GM19328 (cell line): ENCODE data around the gene OR4E2.
"Not testable (repeated sequence)": the region's sequence is repeated elsewhere in the genome, so short reads cannot be mapped to it uniquely, and the experiment has no call there.

Source experiments
- ATAC-seq: cut with Tn5 transposase; IDR thresholded peaks from one replicate; pipeline ENCODE4 v1.9.1; 2021; ENCODE audit warnings: mild to moderate bottlenecking, moderate library complexity; ENCODE audit not compliant: unreplicated experiment

The OR4E2 gene, protein sequence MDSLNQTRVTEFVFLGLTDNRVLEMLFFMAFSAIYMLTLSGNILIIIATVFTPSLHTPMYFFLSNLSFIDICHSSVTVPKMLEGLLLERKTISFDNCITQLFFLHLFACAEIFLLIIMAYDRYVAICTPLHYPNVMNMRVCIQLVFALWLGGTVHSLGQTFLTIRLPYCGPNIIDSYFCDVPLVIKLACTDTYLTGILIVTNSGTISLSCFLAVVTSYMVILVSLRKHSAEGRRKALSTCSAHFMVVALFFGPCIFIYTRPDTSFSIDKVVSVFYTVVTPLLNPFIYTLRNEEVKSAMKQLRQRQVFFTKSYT

DNA sequence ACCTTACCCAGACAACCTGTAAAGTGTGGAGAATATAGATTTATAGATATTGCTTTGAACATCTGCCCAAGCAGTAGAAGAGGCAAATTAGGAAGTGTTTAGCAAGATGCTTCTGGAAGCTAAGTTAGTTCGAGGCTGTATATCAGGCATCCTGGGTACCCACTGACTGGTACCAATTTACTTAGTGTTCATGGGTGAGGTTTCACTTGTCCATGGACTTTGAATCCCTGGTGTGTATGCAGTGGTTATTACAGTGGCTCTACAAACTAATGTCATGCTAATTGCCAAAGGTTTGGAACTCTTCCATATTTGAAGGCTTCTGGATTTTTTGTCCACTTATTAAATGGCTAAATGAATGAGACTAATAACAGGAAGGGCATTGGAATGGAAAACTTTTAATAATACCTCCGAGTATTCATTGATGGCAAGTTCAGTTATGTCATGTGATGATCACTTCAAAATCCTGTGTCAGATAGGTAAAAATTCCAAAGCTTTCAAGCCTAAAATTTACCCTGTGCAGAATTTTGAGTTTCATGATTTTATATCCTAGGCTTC is at the start of gene OR4E2:
Gene OR4E2 (plus strand): TSS at position 505 of the 555 bp plus-strand sequence. CDS start 11,248 bp downstream, outside the sequence.
- ATAC-seq, result no peak

- no peak for ATAC-seq
Observed at GRCh38 chr14:21612324-21612723, 41.3 kb upstream of the OR4E2 start.

- no peak for ATAC-seq
Observed at GRCh38 chr14:21614240-21614639, 39.4 kb upstream of the OR4E2 start.

DNA sequence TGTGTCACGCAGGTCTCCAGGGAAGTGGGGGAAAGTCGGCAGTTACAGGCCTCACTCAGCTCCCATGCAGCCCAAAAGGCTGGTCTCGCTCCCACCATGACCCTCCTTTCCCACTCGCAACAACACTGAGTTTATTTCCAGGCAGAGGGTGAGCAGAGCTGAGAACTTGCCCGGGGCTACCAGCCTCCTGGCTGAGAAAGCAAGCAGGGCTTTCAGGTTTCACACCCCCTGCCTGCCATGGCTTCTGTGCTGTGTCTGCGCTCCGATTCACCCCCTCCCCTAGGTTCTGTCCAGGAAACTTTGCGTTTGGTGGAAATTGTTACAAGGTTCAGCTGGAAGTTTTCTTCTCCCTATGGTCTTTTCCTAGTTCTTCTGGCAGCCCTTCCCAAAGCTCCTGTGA is 36.0 kb upstream of the OR4E2 start:
- ATAC-seq, result no peak

DNA sequence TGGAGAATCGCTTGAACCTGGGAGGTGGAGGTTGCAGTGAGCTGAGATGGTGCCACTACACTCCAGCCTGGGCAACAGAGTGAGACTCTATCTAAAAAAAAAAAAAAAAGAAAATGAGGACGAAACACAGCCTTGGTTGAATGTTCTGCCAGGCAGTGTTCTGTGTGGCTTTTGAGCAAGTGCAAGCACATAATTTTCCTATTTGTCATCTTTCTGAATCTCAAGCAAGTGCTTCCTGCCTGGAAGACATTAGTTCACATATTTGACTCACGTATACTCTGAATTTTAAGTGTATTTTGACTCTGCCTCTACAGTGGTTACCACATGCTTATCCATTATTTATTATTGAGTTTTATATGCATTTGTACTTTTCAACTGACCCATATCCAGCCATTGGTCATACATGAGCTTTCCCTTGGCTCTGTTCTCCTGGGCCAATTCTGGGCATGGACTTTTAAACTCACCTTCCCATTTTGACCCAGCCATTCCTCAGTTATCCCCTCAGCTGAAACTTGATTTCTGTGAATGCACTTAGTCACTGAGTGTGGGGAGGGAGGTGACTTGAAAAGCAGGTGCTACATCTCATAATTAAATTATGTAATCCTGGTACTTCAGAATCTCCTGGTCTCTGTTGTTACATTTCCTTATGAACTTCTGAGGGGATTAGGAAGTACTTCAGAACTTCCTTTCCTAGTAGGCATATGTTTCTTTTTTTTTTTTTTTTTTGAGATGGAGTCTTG is 27.0 kb upstream of the OR4E2 start:
- ATAC-seq, result no peak

- not testable (repeated sequence) for ATAC-seq
Observed at GRCh38 chr14:21630503-21630902, 23.1 kb upstream of the OR4E2 start.

- no peak for ATAC-seq
Observed at GRCh38 chr14:21631084-21631483, 22.6 kb upstream of the OR4E2 start.

- no peak for ATAC-seq
Observed at GRCh38 chr14:21634840-21635239, 18.8 kb upstream of the OR4E2 start, which contains the start of gene OR10G2. Gene OR10G2 (minus strand): TSS chr14:21634940. CDS start chr14:21634842, 98 bp downstream.

GRCh38 chr14:21642683-21643082 is 11.0 kb upstream of the OR4E2 start:
- ATAC-seq, result no peak

DNA sequence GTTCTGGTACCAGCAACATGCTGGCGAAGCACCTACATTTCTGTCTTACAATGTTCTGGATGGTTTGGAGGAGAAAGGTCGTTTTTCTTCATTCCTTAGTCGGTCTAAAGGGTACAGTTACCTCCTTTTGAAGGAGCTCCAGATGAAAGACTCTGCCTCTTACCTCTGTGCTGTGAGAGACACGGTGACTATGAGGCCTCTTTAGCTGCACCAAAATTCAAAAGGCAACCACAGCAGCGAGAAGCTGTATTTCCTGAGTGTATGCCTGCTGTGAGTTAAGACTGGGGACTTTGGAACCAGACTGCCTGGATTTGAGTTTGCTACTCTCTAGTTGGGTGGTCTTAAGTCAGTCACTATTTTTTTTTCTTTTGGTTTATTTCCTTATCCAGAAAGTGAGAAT is 10.2 kb upstream of the OR4E2 start:
- ATAC-seq, result no peak

GRCh38 chr14:21647380-21647779 is 6.3 kb upstream of the OR4E2 start:
- no peak for ATAC-seq

- no peak for ATAC-seq
Observed at GRCh38 chr14:21652209-21652808, 1.3 kb upstream of the OR4E2 start.

- no peak for ATAC-seq
Observed at GRCh38 chr14:21654215-21654614, 580 bp downstream of the OR4E2 start.

DNA sequence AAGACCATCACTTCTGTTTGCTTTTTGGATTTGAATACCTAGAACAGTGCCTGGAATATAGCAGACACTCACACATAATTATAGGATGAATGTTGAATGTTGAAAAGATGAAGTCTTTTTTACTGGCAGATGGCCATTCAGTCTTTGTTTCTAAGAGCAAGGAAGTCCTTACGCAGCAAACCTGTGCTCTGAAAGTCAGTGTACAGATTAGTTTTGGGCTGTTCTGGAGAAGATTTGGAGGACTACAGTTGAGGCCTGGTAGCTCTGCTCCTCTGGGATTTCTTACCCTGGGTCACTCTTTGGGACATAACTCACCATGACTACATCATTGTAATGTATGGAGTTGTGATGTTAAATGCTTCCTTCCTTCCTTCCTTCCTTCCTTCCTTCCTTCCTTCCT is 3.3 kb downstream of the OR4E2 start:
- ATAC-seq, result no peak

DNA sequence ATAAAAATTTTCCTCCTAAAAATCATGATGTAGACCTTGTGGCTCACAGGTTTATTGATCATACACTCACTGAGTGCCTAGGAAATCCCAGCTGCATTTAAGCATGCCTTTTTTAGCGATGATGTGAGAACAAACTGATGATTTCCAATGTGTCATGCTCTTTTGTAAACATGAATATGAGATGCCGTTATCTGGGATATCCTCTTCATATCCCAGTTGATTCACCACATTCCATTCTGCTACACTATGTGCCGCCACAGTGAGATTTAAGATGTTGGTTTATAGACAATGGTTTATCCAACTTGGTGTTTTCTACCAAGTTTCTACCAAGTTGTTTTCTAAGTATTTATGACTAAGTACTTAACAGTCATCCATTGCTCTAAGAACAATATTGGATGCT is 14.7 kb downstream of the OR4E2 start:
- no peak for ATAC-seq

GRCh38 chr14:21669284-21669683 is 15.6 kb downstream of the OR4E2 start:
- ATAC-seq, result no peak

DNA sequence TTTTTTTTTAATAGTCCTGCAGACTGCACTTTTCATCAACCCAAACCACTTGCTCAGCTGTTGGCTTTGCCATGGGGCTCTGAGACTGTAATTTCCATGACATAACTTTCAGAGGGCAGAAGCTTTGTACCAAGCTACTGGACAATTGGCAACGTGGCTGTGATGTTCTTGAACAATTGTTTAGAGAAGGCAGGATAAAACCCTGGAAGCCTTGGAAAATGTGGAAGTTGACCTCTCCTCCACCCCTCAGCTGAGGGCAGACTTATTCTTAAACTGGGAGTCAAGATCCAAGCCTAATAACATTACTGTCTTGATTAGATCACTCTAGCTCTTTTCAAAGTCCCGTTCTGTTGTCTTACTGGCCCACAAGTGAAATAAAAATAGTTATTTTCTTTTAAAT is 17.7 kb downstream of the OR4E2 start:
- no peak for ATAC-seq

- no peak for ATAC-seq
Observed at GRCh38 chr14:21672116-21672515, 18.5 kb downstream of the OR4E2 start.

DNA sequence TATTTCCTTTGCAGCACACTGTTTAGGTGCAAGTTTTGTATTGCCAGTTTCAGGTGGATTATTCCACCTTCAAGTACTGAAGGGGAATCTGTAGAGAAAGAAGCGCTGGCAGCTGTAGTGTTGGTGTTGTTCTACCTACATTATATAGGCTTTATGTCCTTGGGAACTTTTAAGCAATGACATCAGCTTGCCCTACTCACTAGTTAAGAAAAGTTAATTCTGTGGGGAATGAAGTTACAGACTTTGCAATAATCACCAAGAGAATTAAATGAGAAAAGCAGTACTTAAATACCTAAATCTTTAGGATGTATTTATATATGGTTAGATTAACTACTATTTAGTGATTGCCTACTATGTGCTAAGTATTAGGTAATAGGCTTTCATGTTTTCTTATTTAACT is 20.1 kb downstream of the OR4E2 start, which contains the start of gene OR4E1:
Gene OR4E1 (minus strand): TSS at position 101 of the 400 bp plus-strand sequence. CDS start 2,883 bp downstream, outside the sequence.
- ATAC-seq, result no peak

DNA sequence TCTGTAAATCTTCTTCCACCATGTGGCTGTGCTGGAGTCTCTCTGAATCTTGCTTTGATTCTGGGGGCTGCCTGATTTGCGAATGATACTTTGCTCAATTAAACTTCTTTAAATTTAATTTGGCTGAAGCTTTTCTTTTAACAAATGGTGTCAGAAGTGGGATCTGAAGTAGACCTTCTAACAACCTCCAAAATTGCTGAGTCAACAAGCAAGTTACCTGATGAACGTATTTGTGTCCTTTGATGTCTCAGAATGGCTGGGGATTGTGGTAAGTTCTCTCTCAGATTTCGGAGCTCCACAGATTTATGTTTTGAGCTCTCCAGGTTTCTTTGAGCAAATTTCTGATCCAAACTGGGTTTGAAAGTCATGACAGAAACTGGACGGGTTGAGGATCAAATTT is 21.9 kb downstream of the OR4E2 start:
- ATAC-seq, result no peak

- ATAC-seq, result no peak
Observed at GRCh38 chr14:21680072-21680471, 26.4 kb downstream of the OR4E2 start.
